ENCODE results near the gene LRRC39.
"Not testable (repeated sequence)": the region's sequence is repeated elsewhere in the genome, so short reads cannot be mapped to it uniquely, and the experiment has no call there.

Gene LRRC39

DNA sequence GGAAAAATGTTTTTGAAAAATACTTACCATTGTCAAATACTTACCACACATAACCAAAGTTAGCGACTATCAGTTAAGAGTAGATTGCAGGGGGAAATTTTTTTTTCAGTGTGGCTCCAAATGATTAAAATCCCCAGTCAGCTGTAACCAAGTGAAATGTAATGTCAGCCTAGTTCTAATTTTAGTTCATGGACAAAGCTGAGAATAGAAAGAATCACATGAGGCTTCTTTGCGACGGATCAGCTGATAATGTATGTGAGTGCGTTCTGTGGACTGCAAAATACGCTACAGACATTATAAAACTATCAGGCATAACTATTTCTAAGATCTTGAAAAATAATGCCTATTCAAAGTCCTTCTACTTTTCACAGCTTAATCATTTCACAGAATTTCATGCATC, at the start of gene LRRC39:
LRRC39 (minus strand) TSS at position 166 of the 400 bp plus-strand sequence. CDS start 9,740 bp downstream, outside the sequence.
- no peak for DNase-seq

DNA sequence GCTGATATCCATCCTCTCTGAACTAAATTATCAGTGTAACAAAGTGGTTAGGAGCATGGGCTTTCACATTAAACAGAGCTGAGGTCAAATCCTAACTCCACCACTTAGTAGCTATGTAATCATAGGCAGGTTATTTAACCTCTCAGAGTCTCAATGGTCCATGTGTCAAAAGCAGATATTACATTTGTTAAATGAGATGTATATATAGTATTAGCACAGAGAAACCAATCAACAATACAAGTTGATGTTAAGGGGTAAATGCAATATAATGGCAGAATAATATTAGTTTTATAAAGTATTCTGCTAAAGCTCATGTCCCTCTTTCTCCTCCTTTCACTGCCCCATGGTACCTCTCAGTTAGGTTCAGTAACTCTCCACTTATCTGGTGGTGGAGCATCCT, 44.4 kb upstream of the LRRC39 start:
- no peak for DNase-seq

DNA sequence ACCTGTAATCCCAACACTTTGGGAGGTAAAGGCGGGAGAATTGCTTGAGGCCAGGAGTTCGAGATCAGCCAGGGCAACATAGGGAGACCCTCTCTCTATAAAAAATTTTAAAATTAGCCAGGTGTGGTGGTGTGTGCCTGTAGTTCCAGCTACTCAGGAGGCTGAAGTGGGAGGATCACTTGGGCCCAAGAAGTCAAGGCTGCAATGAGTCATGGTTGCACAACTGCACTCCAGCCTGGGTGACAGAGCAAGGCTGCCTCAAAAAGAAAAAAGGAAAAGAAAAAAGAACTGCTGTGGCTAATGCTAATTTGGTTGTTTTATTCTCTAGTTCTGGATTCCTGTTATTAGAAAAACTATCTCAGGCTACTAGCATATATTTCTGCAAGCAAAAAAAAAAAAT, 41.8 kb upstream of the LRRC39 start:
- no peak for DNase-seq

DNA sequence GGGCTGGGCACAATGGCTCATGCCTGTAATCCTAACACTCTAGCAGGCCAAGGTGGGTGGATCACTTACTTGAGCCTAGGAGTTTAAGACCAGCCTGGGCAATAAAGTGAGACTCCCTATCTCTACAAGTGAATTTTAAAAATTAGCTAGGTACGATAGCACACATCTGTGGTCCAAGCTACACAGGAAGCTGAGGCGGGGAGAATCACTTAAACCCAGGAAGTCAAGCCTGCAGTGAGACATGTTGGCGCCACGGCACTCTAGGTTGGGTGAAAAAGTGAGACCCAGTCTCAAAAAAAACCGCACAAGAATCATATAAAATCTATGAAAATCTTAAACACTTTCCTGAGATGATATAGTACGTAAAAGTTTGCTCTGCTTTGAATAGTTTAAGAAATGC, 41.4 kb upstream of the LRRC39 start:
- no peak for DNase-seq

DNA sequence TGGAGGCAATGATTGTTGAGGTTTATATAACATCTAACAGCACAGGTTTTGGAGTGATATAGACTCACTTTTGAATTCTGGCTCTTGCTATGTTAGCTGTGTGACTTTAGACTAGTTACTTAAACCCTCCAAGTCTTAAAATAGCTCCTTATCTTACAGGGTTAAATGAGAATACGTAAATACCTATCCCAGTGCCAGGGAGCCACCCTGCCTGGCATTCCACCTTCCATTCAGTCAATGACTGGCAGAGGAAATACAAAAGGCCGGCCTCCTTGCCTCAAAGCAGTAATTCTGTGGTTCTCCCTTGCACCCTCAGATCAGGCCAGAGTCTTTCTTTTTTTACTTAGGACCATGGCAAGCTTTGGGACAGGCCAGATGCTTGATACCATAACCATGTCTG, 39.8 kb upstream of the LRRC39 start:
- no peak for DNase-seq

DNA sequence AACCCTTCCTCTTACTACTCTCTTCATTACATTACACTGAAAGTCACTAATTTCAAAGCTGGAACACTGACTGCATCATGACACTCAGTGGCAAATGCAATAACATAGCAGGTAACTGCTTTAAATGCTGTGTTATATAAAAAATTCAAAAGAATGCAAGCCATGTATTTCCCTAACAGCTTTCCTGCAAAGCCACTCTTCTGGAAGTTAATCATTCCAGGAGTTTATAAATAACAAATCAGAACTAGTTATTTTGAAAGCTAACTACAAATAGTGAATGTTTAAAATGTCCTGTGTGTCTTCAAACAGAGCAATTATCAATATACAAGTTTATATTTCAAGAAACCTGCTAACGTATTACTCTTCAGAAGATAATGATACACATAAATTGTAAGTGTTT, 37.0 kb upstream of the LRRC39 start:
- DNase-seq = no peak

DNA sequence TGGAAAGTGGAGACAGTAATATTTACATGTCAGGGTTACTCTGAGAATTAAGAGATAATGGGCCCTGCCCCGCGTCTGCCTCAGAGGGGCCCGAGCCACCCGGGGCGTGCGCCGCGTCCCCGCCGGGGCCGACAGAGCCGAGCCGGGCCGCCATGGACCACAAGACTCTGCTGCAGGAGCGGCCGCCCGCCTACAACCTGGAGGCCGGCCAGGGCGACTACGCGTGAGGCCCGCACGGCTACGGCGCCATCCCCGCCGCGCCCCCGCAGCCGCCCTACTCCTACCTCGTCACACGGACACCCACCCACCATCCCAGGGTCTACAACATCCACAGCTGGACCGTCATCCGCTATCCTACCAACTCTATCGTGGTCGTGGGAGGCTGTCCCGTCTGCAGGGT, 35.1 kb upstream of the LRRC39 start:
- no peak for DNase-seq

DNA sequence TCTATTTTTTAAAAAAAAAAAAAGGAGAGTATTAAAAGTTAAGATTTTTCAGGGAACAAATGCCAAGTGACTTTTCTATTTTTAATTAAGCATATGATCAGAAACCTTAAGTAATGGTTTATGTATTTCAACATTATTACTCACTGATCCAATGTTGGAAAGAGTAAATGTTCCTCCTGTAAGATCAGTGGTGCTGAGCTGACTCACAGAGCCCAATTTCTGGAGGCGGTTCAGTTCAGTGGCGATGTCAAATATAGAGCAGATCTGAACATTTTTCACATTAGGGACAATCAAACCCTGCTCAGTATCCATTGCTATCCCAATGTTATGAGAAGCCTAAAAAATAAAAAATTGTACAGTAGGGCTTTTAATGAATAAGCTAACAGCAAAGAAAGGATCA, 28.2 kb upstream of the LRRC39 start:
- DNase-seq = no peak

DNA sequence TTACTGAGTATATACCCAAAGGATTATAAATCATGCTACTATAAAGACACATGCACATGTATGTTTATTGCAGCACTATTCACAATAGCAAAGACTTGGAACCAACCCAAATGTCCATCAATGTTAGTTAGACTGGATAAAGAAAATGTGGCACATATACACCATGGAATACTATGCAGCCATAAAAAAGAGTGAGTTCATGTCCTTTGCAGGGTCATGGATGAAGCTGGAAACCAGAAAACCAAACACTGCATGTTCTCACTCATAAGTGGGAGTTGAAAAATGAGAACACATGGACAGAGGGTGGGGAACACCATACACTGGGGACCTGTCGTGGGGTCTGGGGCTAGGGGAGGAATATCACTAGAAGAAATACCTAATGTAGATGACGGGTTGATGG, 27.5 kb upstream of the LRRC39 start:
- not testable (repeated sequence) for DNase-seq

DNA sequence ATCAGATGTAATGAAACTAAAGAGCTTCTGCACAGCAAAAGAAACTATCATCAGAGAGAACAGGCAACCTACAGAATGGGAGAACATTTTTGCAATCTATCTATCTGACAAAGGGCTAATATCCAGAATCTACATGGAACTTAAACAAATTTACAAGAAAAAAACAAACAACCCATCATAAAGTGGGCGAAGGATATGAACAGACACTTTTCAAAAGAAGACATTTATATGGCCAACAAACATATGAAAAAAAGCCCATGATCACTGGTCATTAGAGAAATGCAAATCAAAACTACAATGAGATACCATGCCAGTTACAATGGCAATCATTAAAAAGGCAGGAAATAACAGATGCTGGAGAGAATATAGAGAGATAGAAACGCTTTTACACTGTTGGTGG, 27.0 kb upstream of the LRRC39 start:
- DNase-seq = not testable (repeated sequence)

DNA sequence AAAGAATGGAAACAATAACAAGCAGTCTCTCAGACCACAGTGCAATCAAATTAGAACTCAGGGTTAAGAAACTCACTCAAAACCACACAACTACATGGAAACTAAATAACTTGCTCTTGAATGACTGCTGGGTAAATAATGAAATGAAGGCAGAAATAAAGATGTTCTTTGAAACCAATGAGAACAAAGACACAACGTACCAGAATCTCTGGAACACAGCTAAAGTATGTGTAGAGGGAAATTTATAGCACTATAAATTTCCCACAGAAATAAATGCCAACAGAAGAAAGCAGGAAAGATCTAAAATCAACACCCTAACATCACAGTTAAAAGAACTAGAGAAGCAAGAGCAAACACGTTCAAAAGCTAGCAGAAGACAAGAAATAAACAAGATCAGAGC, 24.6 kb upstream of the LRRC39 start:
- DNase-seq = not testable (repeated sequence)

DNA sequence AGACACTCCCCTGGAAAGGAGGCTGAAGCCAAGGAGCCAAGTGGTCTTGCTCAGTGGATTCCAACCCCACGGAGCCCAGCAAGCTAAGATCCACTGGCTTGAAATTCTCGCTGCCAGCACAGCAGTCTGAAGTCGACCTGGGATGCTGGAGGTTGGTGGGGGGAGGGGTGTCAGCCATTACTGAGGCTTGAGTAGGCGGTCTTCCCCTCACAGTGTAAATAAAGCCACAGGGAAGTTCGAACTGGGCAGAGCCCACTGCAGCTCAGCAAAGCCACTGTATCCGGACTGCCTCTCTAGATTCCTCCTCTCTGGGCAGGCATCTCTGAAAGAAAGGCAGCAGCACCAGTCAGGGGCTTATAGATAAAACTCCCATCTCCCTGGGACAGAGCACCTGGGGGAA, 22.0 kb upstream of the LRRC39 start:
- not testable (repeated sequence) for DNase-seq

DNA sequence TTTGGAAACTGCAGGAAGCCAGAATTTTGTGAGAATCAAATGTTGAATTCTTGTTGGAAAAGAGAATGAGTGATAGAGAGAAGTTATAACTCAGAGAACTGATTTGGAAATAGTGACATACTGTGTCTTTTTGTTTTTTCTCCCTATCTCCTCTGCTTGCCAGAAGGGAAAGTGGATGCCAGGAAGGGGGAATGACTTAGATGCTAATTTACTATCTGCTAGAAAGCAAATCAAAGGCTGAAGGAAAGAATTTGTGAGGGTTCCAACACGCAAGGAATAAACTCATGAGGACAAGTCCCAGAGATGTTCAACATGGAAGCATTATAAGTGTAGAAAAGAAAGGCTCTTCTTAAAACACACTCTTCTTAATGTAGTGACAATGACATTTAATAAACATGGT, 20.5 kb upstream of the LRRC39 start:
- no peak for DNase-seq

DNA sequence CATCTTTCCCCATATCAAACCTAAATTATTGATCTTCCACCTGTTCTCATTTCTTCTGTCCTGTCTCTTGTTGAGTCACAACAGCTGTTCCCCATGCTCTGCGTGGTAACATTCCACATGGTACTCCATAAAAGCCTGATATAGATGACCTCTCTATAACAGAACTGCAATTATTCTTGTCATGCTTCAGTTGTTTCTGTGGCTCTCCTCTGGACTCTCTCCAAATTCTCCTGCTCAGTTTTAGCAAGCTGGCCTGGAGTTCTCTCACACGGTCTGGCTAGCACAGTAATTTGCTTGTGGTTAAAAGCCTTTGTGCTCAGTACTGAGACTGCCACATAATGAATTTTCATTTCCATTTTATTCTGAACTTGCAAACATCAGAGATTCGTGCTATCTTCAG, 10.6 kb upstream of the LRRC39 start:
- DNase-seq = peak; percentile 67 to 95

DNA sequence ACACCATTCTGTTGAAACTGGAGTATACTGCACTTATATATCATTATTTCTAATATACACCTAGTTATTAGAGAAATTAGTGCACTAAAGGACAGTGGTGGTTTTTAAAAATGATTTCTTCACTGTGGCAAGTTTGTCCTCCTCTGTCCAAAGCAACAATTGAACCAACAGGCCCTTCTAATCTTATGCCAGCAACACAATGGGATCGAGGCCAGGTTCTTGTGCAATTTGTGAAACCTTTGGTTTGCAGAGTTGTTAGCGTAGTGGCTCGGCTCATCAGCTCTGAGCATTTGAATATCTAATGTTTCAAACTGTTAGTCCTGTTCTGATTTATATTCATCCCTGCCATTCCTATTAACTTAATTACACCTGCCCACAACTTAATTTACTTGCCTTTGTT, 9.9 kb upstream of the LRRC39 start:
- peak; percentile 8 to 69 for DNase-seq

DNA sequence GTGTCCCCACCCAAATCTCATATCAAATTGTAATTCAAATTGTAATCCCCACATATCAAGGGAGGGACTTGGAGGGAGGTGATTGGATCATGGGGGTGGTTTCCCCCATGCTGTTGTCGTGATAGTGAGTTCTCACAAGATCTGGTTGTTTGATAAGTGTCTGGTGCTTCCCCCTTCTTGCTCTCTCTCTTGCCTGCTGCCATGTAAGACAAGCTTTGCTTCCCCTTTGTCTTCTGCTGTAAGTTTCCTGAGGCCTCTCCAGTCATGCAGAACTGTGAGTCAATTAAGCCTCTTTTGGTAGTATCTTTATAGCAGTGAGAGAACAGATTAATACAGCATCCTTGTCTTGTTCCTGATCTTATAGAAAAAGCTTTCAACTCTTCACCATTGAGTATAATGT, 6.5 kb upstream of the LRRC39 start:
- DNase-seq = no peak

DNA sequence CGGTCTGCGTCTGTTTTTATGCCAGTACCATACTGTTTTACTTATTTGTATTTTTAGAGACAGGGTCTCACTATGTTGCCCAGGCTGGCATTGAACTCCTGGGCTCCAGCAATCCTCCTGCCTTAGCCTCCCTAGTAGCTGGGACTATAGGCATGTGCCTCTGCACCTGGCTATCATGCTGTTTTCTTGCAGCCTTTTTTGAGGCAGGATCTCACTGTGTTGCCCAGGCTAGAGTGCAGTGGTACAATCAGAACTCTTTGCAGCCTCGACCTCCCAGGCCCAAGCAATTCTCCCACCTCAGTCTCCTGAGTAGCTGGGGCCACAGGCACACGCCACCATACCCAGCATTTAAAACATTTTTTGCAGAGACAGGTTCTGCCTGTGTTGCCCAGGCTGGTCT, 5.3 kb upstream of the LRRC39 start:
- no peak for DNase-seq

DNA sequence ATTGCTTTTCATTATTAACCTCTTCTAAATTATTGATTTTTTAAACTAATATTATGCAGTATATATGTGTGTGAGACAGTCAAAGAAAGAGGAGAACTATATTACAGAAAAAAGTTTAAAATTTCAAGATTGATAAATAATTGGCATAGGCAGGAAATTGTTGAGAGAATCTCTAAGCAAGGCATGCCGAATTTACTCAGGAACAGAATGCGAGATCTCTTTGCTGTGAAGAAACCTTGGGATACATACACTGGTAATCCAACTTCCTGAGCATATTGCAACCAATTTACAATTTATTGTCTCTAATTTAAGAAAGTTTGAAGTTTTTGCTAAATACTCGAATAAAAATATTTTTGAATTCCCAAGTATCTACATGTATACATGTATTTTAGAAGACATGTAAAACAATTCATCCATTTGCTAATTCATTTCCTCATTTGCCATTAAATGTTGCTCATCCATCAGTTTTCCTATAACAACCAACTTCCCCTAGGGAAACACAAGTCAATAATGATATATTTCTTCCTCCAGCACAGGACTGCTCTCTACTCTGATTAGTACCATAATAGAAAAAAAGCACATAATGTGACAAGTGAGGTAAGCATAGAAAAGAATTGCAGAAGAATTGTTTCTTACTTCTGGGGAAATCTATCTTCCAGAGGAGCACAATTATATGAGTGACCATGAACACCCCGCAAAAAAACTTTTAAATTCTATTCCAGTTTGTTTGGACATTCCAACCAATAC, 588 bp downstream of the LRRC39 start:
- DNase-seq = no peak

DNA sequence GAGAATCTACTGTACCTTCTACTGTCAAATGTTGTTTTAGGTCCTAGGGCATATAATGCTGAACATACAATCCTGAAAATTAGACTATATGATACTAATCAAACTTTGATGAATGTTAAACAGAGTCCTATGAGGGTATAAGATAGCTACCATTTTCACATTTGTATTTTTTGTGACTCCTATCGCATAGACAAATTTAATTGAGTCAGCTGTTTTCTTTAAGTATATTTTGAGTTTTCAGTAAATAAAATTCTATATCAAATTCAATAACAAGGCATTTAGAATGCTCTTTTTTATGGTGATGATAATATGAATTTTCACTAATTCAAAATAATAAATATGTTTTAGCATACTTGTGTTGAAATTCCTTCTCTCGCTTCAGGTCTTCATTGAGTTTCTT, 10.0 kb downstream of the LRRC39 start:
- DNase-seq = no peak

DNA sequence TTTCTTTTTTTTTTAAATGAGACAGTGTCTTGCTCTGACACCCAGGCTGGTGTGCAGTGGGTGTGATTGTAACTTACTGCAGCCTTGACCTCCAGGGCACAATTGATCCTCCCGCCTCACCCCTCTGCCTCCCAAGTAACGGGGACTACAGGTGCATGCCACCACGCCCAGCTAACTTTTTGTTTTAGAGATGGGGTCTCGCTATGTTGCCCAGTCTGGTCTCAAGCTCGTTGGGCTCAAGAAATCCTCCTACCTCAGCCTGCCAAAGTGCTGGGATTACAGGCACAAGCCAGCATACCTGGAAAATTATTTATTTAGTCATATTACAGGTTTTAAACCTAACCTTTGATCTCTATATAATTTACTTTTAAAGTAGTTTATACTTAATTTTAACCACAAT, 13.4 kb downstream of the LRRC39 start:
- DNase-seq = no peak

DNA sequence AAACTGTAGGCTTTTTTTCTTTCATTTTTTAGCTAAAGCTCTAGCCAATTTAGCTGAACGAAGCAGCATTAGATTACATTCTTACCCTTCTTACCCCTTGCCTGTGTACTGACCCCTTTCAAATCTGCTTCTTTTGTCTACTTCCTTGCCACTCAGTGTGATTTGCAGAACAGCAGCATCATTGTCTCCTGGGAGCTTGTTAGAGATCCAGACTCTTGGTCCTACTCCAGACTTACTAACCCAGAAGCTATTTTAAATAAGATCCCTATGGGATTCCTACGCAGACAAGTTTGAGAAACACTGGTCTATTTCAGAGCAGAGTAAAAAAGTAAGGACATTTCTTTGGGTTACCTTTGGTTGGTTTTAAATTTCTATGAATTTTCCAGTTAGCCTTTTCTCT, 13.8 kb downstream of the LRRC39 start:
- DNase-seq = no peak

DNA sequence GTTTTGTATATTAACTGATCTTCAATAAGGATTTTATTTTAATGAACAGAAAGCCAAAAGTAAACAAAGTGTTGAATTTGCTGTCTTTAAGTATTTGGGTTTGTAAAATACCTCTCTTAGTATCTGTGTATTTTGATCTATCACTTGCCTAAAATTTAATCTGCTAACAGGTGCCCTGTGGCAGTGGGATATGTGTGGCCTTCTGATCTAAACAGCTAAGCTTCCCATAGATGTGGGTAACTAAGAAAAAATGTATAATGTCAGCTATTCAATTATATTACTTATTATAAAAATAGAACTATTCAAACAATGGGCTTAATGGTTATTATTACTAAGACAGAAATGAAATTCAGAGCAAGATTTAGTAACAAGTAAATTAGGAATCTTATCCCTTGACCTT, 15.2 kb downstream of the LRRC39 start:
- DNase-seq = no peak

DNA sequence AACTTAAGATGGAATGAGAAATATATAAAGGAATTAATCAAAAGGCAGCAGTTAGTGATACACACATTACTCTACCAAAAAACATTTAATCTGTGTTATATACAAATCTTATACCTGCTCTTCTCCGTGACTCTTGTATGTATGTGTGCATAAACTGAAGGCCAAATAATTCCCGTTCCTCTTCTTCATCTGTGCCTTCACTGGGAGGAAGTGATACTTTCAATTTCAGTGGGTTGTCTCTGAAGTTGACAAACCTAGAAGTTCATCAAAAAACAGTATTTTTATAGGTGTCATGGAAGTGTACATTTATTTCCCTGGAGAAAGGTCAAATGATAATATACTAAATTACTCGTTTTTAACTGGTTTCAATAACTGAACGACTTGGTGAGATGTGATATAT, 25.8 kb downstream of the LRRC39 start:
- no peak for DNase-seq

DNA sequence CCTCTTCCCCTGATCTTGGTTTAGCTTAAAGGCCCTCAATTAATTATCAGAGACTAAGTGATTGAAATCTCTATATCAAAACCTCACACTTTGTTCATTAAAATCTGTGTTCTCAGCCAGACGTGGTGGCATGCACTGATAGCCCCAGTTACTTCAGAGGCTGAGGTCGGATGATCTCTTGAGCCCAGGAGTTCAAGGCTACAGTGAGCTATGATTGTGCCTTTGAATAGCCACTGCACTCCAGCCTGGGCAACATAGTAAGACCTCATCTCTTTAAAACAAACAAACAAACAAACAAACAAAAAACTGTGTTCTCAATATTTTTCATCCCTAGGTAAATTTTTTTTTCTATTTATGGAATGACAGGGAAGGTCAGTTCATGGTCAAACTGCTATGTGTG, 26.4 kb downstream of the LRRC39 start:
- no peak for DNase-seq

DNA sequence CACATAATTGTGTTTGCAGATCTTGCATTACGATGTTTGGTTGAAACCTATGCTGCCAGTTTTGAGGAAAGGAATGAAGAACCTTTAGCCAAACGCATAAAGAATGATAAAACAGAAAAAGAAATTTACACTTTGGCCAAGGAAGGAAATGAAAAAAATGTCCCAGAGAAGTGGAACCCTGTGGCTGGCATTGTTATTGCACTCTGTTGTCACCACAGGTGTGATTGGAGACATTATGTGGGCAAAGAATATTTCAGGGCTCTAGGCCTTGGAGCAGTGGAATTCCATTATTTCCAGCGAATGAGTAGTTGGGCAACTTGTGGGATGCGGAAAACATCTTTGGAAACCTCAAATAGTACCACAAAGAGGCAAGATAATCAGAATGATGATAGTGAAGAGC, 30.2 kb downstream of the LRRC39 start:
- no peak for DNase-seq

DNA sequence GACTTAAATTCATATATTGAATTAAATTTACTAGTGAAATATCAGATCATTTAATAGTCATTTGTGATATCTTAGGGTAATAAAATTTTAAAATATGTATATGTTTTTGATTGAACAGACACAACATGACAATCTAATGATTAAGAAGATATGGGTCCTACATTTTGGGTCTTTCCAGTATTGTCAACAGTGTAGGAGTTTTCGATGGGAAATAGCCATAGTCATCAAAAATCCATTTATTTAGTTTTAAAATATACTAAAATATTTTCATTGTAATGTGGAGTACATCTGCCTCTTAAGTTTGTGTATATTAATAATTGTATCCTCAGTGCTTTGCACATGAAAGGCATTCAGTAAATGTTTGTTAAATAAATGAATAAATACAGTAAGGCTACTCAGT, 31.1 kb downstream of the LRRC39 start:
- no peak for DNase-seq
